GM18909 (cell line): ENCODE results near the gene RBL1.
A peak's percentile ranks its signal among the peaks of the same experiment; 100 is the strongest.
"Not testable (repeated sequence)": the region's sequence is repeated elsewhere in the genome, so short reads cannot be mapped to it uniquely, and the experiment has no call there.

Experiments used
- ATAC-seq: cut with Tn5 transposase; IDR thresholded peaks from one replicate; pipeline ENCODE4 v1.9.1; 2021; ENCODE audit warnings: mild to moderate bottlenecking; ENCODE audit not compliant: unreplicated experiment, poor library complexity

Gene RBL1, protein sequence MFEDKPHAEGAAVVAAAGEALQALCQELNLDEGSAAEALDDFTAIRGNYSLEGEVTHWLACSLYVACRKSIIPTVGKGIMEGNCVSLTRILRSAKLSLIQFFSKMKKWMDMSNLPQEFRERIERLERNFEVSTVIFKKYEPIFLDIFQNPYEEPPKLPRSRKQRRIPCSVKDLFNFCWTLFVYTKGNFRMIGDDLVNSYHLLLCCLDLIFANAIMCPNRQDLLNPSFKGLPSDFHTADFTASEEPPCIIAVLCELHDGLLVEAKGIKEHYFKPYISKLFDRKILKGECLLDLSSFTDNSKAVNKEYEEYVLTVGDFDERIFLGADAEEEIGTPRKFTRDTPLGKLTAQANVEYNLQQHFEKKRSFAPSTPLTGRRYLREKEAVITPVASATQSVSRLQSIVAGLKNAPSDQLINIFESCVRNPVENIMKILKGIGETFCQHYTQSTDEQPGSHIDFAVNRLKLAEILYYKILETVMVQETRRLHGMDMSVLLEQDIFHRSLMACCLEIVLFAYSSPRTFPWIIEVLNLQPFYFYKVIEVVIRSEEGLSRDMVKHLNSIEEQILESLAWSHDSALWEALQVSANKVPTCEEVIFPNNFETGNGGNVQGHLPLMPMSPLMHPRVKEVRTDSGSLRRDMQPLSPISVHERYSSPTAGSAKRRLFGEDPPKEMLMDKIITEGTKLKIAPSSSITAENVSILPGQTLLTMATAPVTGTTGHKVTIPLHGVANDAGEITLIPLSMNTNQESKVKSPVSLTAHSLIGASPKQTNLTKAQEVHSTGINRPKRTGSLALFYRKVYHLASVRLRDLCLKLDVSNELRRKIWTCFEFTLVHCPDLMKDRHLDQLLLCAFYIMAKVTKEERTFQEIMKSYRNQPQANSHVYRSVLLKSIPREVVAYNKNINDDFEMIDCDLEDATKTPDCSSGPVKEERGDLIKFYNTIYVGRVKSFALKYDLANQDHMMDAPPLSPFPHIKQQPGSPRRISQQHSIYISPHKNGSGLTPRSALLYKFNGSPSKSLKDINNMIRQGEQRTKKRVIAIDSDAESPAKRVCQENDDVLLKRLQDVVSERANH

DNA sequence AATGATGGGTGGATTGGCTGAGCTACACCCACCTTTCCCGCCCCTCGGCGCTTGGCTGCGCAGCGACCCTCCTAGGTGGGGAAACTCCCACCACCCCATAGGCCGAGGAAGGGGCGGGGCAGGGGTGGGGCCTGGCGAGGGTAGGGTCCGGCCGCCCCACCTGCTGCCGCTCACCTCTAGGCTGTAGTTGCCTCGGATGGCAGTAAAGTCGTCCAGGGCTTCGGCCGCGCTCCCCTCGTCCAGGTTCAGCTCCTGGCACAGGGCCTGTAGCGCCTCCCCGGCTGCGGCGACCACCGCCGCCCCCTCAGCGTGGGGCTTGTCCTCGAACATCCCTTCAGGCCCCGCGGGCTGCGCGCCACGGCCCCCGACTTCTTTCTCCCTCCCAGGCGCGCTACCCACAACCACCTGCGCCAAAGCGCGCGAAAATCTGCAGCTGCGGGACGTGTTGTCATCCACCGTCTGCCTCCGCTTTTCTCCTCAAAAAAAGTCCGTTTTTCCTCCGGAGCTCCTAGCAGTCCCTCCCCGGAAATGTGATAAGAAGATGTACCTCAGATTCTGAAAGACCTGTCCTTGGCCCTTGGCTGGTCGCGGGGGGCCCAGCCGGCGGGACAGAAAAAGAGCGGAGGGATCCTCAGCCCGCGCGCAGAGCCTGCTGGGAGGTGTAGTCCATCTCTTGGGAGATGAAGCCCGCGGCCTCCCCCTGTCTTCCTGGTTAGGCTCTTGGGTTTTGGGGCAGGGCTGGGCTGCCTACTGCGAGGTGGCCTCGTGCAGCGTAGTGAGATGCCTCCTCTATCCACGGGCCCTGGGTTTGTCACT lies at the start of gene RBL1:
Gene RBL1 (minus strand): TSS at position 399 of the 816 bp plus-strand sequence. CDS start 69 bp downstream, at position 330.
- ATAC-seq: peak; percentile 72

DNA sequence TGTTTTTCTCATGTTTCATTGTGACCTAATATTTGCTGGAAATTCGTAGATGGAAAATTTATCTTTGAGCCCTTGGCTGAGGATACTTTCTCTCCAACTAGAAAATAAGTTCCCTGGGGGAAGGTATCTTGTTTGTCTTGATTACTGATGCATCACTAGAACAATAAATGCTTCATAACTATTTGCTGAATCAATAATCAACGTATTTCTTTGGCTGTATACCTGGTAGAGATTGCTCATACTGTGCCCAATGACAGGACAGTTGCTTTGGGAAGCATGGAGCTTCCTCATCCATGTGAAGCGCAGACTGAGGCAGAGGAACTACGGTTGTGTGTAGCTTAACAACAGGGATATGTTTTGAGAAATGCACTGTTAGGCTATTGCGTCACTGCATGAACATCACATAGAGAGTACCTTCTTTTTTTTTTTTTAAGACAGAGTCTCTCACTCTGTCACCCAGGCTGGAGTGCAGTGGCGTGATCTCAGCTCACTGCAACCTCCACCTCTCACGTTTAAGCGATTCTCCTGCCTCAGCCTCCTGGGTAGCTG lies 49.1 kb upstream of the RBL1 start:
- ATAC-seq: no peak

DNA sequence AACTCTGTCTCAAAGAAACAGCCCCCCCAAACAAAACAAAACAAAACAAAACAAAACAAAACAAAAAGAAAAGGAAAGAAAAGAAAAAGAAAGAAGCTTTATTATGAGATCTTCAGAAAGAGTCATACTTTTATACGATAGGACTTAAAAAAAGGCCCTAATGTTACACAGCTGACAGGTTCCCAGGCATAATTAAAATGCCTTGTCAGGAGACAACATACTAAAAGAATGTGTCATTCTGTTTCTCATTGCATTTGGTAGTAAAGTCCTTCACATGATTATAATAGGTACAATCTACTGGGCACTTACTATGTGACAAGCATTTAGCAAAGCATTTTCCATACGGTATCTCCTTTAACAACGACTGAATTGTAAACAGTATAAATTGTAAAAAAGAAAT lies 46.9 kb upstream of the RBL1 start:
- no peak for ATAC-seq

DNA sequence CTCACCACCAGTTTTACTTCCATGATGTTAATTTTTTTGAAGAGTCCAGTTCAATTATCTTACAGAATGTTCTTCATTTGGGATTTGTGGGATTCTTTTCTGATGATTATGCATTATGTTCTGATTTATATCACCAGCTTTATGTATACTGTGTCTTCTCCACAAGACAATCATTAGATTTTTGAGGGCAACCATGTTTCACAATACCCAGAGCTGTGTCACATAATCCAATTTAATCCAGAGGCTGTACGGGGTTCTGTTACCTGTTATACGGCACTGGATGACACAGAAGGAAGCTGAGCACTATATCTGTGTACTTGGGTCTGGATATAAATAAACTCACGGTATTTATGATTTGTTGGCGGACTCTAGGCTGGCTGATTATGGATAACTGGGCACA lies 41.8 kb upstream of the RBL1 start:
- no peak for ATAC-seq

DNA sequence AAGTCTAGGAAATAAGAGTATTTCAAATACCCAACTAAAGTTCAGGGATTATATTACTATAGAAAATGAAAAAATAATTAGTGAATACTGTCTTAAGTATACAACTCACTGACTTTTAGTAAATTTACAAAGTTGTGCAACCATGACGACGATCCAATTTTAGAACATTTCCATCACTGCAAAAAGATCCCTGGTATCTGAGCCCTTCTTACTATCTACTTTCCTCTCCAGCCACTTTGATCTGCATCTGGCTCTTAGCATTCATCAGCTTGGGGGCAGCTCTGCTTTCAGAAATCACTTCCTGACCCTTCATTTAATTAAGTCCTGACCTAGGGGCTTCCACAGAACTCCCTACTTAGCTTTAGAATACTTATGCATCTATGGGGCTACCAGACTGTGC lies 38.2 kb upstream of the RBL1 start:
- no peak for ATAC-seq

DNA sequence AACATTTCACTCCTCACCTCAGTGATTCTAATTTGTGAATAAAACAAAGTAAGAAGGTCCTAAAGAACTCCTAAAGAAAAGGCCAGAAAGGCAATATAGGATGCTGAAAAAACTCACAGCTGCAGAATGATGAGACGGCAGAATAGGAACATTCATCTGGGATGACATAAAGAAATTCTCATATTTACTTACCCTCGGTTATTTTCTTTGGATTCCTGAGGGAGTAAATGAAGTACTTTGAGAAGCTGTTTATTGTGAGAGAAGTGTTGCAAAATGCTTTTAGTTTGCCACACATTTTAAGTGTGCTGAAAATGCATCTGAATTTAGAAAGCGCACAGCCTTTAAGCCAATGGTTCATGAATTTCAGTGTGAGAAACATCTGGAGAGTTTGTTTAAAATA lies 35.7 kb upstream of the RBL1 start:
- ATAC-seq: no peak

DNA sequence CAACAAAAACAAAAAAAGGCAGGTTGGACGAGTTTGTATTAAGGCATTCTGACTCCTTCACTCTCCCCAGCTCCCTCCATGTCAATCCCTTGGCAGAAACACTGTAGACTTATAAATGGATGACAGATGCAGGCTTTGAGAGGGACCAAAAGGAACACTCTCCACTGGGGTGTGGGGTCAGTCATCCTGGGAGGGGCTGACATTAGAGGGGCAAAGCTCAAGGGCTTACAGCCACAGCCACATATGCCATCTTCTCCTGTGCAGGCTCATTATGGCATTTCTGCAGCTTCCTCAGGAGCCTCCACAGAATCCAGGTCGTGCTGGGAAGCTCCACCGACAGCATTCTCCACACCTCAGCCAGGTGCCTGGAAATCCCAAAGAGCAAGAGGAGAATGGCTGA lies 33.0 kb upstream of the RBL1 start:
- no peak for ATAC-seq

DNA sequence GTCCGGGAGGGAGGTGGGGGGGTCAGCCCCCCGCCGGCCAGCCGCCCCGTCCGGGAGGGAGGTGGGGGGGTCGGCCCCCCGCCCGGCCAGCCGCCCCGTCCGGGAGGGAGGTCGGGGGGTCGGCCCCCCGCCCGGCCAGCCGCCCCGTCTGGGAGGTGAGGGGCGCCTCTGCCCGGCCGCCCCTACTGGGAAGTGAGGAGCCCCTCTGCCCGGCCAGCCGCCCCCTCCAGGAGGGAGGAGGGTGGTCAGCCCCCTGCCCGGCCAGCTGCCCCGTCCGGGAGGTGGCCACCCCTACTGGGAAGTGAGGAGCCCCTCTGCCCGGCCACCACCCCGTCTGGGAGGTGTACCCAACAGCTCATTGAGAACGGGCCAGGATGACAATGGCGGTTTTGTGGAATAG lies 30.5 kb upstream of the RBL1 start:
- ATAC-seq: not testable (repeated sequence)

DNA sequence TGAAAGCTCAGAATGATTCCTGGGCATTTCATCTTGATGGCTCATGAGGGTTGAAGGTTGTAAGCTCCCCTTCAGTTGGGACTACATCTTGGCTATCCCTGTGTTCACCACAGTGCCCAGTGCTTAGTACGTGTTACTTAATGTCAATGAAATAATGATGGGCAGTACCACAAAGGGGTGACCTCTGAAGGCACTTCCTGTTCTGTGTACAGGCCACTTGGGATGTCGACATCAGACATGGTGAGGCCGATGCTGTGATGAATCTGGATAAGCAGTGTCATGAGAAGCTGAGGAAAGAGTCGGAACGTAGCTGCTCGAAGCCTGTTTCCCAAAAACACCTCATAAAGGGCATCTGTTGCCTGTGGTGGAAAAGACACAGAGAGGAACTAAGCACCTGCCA lies 27.6 kb upstream of the RBL1 start:
- ATAC-seq: no peak

DNA sequence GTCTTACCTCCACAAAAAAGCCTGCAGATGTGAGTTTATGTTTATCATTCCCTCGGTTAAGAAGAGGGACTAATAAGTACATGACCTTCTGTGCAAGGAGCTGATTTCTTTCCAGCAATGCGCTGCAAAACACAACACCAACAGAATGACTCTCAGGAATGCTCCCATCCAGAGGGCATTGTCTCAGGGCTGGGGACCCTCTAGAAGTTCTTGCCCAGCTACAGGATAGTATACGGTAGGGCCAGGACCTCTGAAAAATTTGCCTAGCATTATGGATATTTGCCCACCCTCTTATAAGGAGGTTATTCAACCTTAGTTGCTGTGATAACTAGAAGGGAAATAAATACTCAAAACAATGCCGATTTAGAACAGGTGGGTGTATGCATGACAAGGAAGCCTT lies 24.7 kb upstream of the RBL1 start:
- no peak for ATAC-seq

DNA sequence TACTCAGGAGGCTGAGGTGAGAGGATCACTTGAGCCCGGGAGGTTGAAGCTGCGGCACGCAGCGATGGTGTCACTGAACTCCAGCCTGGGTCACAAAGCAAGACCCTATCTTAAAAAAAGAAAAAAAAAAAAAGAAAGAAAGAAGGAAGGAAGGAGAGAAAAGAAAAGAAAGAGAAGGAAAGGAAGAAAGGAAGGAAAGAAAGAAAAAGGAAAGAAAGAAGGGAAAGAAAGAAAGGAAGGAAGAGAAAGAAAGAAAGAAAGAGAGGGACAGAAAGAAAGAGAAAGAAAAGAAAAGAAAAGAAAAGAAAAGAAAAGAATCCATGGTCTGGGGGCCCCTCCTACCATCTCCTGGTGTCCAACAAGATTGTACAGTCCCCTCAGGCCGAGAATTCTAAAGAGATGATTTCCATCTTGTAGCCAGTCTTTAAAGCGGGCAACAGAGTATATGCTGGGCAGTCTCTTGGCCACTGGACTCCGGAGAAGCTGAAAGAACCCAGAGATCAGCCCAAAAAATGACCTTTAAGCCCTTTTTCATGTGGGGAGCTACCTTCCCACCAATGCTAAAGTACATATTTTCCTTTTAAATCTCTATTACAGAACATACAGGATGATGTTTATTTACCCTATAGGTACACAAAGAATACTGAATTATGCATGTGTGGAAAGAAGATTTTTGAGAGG lies 23.7 kb upstream of the RBL1 start:
- ATAC-seq: no peak

DNA sequence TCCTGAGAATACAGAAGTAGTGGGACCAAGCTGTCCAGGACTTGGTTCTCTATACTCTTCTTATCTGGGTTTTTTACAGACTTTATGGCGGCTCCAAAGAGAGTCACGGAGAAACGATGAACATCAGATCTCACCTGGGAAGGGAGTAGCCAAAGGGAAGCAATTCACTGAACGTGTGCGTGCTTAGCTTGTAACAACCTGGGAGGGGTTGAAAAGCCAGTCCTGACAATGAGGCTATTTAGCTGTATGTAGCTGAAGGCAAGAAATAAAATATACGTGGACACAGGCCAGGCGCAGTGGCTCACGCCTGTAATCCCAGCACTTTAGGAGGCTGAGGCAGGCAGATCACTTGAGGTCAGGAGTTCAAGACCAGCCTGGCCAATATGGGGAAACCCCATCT lies 18.2 kb upstream of the RBL1 start:
- no peak for ATAC-seq

DNA sequence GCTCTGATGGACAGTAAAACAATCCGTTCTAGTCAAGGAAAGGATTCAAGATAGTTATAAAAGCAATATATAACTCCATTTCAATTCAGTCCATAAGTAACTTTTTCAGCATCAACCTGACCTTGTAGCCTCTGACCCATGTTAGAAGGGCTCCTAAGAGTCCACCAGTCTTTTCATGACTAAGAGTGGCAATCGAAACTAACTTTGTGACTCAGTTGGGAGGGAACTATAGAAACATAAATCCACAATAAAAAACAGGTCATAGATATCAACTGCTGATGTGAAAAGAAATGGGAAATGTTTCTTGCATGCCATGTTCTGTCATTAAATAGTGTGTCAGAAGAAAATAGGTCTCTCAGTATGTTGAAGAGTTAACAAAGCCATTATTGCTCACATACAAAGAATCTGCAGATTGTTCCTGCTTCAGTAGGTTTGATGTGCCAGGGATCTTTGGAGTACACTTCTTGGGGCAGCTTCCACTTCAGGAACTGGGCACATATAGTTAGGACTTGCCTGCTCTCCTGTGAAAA lies 16.2 kb upstream of the RBL1 start:
- no peak for ATAC-seq

DNA sequence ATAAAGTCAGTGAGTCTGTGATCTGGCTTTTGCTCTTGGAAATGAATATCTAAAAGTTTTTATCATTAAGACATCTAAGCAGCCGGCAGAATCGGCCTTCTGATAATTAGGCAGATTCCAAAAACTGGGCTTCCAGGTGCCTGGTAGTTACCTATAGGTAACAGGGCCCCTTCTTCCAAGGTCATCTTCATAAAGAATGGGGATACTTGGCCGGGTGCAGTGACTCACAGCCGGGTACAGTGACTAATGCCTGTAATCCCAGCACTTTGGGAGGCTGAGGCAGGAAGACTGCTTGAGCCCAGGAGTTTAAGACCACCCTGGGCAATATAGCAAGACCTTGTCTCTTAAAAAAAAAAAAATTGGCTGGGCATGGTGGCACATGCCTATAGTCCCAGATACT lies 12.9 kb upstream of the RBL1 start:
- no peak for ATAC-seq

DNA sequence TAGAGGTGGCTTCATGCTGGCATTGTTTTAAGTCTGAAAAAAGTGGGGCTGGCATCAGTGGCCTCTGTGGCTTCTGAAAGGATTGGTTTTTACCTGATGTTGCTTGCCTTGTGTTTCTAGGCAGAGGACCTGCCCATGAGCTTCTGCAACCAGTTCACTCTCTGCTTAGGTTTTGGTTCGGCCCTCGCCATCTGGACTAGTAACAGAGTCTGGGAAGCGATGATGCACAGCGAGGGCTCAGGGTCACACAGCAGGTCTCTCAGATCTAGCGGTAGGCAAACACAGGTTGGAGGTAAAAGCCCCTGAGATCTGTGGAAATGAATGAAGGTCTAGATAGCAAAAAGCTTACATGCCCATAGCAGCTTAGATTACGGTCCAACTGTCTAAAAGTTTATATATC lies 6.8 kb upstream of the RBL1 start:
- ATAC-seq: no peak

DNA sequence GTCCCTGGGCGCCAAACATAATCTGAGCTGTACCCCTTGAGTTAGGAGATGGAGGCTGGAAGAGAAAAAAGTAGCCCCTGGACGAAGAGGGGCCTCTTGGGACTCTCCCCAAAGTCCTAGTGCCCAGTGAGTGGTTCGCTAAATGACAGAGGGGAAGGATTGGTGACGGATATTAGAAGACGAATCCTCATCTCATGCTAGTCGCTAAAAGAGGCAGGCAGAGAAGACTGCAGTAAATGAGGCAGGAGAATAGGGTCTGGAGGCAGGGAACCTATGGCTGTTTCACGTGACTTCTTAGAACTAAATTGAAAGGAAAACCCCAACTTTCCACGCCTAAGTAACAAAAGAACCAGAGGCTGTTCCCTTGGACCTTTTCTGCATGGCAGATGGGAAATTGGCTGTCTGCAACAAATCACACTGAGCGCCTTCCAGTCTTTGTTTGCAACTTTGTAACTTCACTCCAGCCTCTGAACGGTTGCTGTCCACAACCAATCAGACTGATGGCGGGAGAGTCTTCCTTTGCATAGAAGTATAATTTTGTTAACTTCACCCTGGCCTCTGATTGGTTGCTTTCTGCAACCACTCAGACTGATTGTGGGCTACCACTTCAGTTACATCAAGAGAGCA lies 731 bp upstream of the RBL1 start:
- no peak for ATAC-seq

DNA sequence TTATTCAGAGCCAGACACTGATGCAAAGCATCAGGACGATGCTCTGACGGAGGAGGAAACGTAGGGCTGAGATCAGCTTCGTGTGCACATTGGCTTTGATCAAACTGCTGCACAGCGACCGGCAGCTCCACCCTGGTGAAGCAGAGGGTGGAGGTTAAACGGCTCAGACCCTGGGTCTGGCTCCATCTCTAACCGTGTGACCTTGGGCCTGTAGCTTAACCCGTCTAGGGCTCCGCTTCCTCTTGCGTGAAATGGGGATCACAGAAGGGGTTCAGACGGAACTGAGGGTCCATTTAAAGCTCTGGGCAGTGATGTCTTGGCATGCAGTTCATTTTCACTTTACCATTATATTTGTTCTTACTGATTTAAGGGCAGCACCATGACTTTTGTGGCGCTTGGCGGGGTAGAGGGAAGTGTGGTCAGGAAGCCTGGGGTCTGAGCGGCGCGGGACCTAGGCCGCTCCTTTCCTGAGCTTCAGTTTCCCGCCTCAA lies 644 bp downstream of the RBL1 start:
- ATAC-seq: peak; percentile 18

DNA sequence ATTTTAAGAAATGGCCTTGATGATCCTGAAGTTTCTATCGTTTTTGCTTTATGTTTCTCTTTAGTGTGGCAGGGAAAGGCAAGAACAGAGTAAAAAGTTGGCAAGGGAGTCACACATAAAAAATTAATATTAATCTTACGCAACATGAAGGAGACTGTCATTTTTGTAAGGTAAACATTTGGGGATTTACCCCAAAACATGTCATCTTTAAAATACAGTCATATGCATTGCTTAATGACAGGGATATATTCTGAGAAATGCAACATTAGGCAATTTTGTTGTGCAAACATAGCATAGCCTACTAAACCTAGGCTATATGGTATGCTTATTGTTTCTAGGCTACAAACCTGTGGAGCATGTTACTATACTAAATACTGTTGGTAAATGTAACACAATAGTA lies 5.4 kb downstream of the RBL1 start:
- no peak for ATAC-seq
